ENCODE data around the gene INTS6.

GRCh38 chr13:51419001-51419636 is 33.7 kb downstream of the INTS6 start:
- TF ChIP-seq, protein P1, sequence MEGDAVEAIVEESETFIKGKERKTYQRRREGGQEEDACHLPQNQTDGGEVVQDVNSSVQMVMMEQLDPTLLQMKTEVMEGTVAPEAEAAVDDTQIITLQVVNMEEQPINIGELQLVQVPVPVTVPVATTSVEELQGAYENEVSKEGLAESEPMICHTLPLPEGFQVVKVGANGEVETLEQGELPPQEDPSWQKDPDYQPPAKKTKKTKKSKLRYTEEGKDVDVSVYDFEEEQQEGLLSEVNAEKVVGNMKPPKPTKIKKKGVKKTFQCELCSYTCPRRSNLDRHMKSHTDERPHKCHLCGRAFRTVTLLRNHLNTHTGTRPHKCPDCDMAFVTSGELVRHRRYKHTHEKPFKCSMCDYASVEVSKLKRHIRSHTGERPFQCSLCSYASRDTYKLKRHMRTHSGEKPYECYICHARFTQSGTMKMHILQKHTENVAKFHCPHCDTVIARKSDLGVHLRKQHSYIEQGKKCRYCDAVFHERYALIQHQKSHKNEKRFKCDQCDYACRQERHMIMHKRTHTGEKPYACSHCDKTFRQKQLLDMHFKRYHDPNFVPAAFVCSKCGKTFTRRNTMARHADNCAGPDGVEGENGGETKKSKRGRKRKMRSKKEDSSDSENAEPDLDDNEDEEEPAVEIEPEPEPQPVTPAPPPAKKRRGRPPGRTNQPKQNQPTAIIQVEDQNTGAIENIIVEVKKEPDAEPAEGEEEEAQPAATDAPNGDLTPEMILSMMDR (IDR thresholded peaks at IDR 0.05), result no peak
- no peak for TF ChIP-seq POLR2A (IDR thresholded peaks at IDR 0.05)
